Osteoblast (primary cell): ENCODE measurements around the gene CNKSR2. TPM values are rescaled to one million over a fixed set of nuclear protein-coding genes. Genes with fewer than 3 reads are reported as not detected.

Experiments
- DNase-seq: peaks from one replicate; pipeline ENCODE4 v3.0.0; 2011; ENCODE audit warnings: low spot score, mixed read lengths; ENCODE audit not compliant: insufficient read length; ENCODE audit errors: missing footprints
- H2AFZ ChIP-seq: 2 replicates; pipeline ENCODE4 v1.6.0; 2011; ENCODE audit warnings: mild to moderate bottlenecking, low read length
- H3K27ac ChIP-seq: 2 replicates; pipeline ENCODE4 v1.5.1; 2011; ENCODE audit warnings: mild to moderate bottlenecking, low read depth, low read length, moderate library complexity
- H3K27me3 ChIP-seq: 2 replicates; pipeline ENCODE4 v1.6.0; 2012; ENCODE audit warnings: mild to moderate bottlenecking, control low read depth, inconsistent platforms, low read length, moderate library complexity; ENCODE audit not compliant: insufficient read depth
- H3K36me3 ChIP-seq: 2 replicates; pipeline ENCODE4 v1.5.1; 2011; ENCODE audit warnings: mild to moderate bottlenecking, low read length, control low read depth, moderate library complexity; ENCODE audit not compliant: insufficient read depth
- H3K4me1 ChIP-seq: 2 replicates; pipeline ENCODE4 v1.5.1; 2011; ENCODE audit warnings: mild to moderate bottlenecking, low read length, control low read depth, moderate library complexity; ENCODE audit not compliant: insufficient read depth
- H3K4me2 ChIP-seq: 2 replicates; pipeline ENCODE4 v1.6.0; 2011; ENCODE audit warnings: mild to moderate bottlenecking, low read length; ENCODE audit not compliant: insufficient read depth
- H3K4me3 ChIP-seq: fragments of 200-600 bp; sonication (generic); 3 replicates; pipeline ENCODE4 v1.5.1; 2012; ENCODE audit warnings: mild to moderate bottlenecking, low read length, inconsistent platforms; ENCODE audit not compliant: insufficient read depth
- H3K79me2 ChIP-seq: 2 replicates; pipeline ENCODE4 v1.6.0; 2012; ENCODE audit warnings: mild to moderate bottlenecking, low read length, control low read depth, inconsistent platforms; ENCODE audit not compliant: insufficient read depth
- H3K9me3 ChIP-seq: 2 replicates; pipeline ENCODE4 v1.5.1; 2011; ENCODE audit warnings: low read depth, low read length, control low read depth
- H4K20me1 ChIP-seq: 2 replicates; pipeline ENCODE4 v1.6.0; 2012; ENCODE audit warnings: mild to moderate bottlenecking, low read length, control low read depth; ENCODE audit not compliant: insufficient read depth
- CTCF ChIP-seq: IDR thresholded peaks from 2 replicates; pipeline ENCODE4 v1.5.1; 2011; ENCODE audit warnings: mild to moderate bottlenecking, low read depth, low read length, moderate library complexity; ENCODE audit errors: extremely low read depth
- total RNA-seq: library from RNA; depleted of rRNA; stranded (reverse); fragments of >200 nt; gene quantifications from 2 replicates; pipeline ENCODE4 v1.2.3, GENCODE V29; 2012

CNKSR2 gene
- total RNA-seq, 1 donor = 1.8 TPM

GRCh38 chrX:21691512-21692018 lies 317.3 kb downstream of the CNKSR2 start:
- H3K4me3 ChIP-seq = no peak overlapping the region
- H4K20me1 ChIP-seq = no peaks in the 10 kb centered on the region
- H3K4me1 ChIP-seq = no peaks in the 10 kb centered on the region
- H3K36me3 ChIP-seq = no peaks in the 10 kb centered on the region
- no peak overlapping the region for H3K27ac ChIP-seq
- H3K4me2 ChIP-seq = no peak overlapping the region
- no peak for TF ChIP-seq CTCF
- H2AFZ ChIP-seq = no peak overlapping the region
- no peak for DNase-seq
- no peaks in the 10 kb centered on the region for H3K79me2 ChIP-seq
- H3K9me3 ChIP-seq = no peaks in the 10 kb centered on the region
- no peaks in the 10 kb centered on the region for H3K27me3 ChIP-seq

- Histone ChIP-seq H3K9me3 (no peaks in the 10 kb centered on the region), H3K4me3 (no peak overlapping the region), H3K79me2 (no peaks in the 10 kb centered on the region), H3K4me1 (peaks cover 8% of the 10 kb centered on the region), H3K36me3 (no peaks in the 10 kb centered on the region), H2AFZ (no peak overlapping the region), H4K20me1 (no peaks in the 10 kb centered on the region), H3K27ac (no peak overlapping the region), H3K27me3 (no peaks in the 10 kb centered on the region), H3K4me2 (no peak overlapping the region)
- no peak for TF ChIP-seq CTCF
- no peak for DNase-seq
Measured at GRCh38 chrX:21698272-21698671, 324.1 kb downstream of the CNKSR2 start.

GRCh38 chrX:21699136-21699535 lies 324.9 kb downstream of the CNKSR2 start:
- H3K4me3 ChIP-seq = no peak overlapping the region
- H3K27me3 ChIP-seq = no peaks in the 10 kb centered on the region
- peak overlapping the region; percentile 19 for H3K27ac ChIP-seq
- H3K9me3 ChIP-seq = no peaks in the 10 kb centered on the region
- no peaks in the 10 kb centered on the region for H4K20me1 ChIP-seq
- no peak overlapping the region for H2AFZ ChIP-seq
- no peaks in the 10 kb centered on the region for H3K79me2 ChIP-seq
- DNase-seq = no peak
- TF ChIP-seq CTCF = no peak
- no peak overlapping the region for H3K4me2 ChIP-seq
- no peaks in the 10 kb centered on the region for H3K36me3 ChIP-seq
- H3K4me1 ChIP-seq = peaks cover 8% of the 10 kb centered on the region

GRCh38 chrX:21700275-21700674 lies 326.1 kb downstream of the CNKSR2 start:
- Histone ChIP-seq H3K36me3 (no peaks in the 10 kb centered on the region), H3K27me3 (no peaks in the 10 kb centered on the region), H3K79me2 (no peaks in the 10 kb centered on the region), H4K20me1 (no peaks in the 10 kb centered on the region), H3K27ac (no peak overlapping the region), H2AFZ (no peak overlapping the region), H3K4me3 (no peak overlapping the region), H3K4me1 (peaks cover 8% of the 10 kb centered on the region), H3K4me2 (no peak overlapping the region), H3K9me3 (no peaks in the 10 kb centered on the region)
- DNase-seq = no peak
- TF ChIP-seq CTCF = no peak
